Loucy (cell line): ENCODE results near the gene CHCHD5.

Experiments
- CTCF ChIP-seq: fragments of 200-600 bp; sonication (generic); conservative IDR thresholded peaks from 2 replicates; pipeline ENCODE4 v1.5.1; 2014; ENCODE audit warnings: mild to moderate bottlenecking, antibody characterized with exemption, low read length
- EZH2phosphoT487 ChIP-seq: fragments of 200-600 bp; IDR thresholded peaks from 2 replicates; pipeline ENCODE4 v1.6.1; 2018; ENCODE audit warnings: antibody characterized with exemption, mild to moderate bottlenecking, moderate library complexity, borderline replicate concordance

- TF ChIP-seq CTCF (no peak), EZH2phosphoT487 (no peak)
Measured at GRCh38 chr2:112541315-112542122, 42.9 kb upstream of the CHCHD5 start.
